Epithelial cell of proximal tubule (primary cell): ENCODE results near the gene C22orf42. TPM values are rescaled to one million over a fixed set of nuclear protein-coding genes. Genes with fewer than 3 reads are reported as not detected.
A peak's percentile ranks its signal among the peaks of the same experiment; 100 is the strongest.

Experiments
- DNase-seq: peaks from one replicate; pipeline ENCODE4 v3.0.0-alpha.2; 2011; ENCODE audit warnings: low read depth
- H3K4me3 ChIP-seq: 2 replicates; pipeline ENCODE4 v1.5.1; 2011; ENCODE audit warnings: low read depth, mild to moderate bottlenecking, low read length
- total RNA-seq: library from RNA; depleted of rRNA; stranded (reverse); fragments of >200 nt; gene quantifications from 2 replicates; pipeline ENCODE4 v1.2.3, GENCODE V29; 2015
- TF ChIP-seq, protein P1 (sequence below): conservative IDR thresholded peaks from 2 replicates; pipeline ENCODE4 v1.5.1; 2012; ENCODE audit warnings: low read depth, mild to moderate bottlenecking, low read length

C22orf42 gene
- total RNA-seq, 1 donor from 2014 or later, result not detected

DNA sequence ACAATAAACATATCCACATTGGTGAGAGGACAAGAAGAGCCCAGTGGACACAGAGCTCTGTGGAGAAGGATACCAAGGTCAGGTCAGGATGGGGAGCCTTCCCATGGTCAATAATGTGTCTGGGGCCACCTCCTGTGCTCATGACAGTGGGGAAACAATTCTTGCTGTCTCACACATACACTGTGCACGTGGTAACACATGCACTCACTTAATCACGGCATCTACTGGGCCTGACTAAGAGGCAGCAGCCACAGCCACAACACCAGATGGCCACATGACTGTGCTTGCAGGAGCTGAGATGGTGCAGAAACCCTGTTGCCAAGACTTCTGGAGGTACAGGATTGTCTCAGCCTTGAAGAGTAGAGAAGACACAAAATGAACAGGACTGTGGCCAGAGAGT is 28.6 kb downstream of the C22orf42 start:
- no peak overlapping the region for H3K4me3 ChIP-seq
- DNase-seq, result no peak
- TF ChIP-seq, protein P1, sequence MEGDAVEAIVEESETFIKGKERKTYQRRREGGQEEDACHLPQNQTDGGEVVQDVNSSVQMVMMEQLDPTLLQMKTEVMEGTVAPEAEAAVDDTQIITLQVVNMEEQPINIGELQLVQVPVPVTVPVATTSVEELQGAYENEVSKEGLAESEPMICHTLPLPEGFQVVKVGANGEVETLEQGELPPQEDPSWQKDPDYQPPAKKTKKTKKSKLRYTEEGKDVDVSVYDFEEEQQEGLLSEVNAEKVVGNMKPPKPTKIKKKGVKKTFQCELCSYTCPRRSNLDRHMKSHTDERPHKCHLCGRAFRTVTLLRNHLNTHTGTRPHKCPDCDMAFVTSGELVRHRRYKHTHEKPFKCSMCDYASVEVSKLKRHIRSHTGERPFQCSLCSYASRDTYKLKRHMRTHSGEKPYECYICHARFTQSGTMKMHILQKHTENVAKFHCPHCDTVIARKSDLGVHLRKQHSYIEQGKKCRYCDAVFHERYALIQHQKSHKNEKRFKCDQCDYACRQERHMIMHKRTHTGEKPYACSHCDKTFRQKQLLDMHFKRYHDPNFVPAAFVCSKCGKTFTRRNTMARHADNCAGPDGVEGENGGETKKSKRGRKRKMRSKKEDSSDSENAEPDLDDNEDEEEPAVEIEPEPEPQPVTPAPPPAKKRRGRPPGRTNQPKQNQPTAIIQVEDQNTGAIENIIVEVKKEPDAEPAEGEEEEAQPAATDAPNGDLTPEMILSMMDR, result no peak

DNA sequence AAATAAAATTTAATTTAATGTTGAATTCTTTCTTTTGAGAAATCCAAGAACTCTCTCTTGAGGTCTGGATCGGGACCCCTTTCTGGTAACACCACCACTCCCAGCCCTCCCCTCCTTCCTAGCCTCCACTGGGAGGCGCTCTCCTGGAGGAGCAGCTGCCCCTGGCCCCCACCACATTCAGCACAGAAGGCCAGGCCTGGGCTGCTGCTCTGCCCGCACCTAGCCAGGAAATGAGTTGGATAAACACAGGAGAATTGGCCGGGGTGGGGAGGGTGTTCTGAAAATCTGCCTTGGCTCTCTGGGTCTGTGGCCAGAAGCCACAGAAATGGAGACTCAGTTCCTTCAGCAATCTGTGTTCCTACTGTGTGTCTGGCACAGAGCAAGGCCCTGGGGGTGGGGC is 31.2 kb downstream of the C22orf42 start:
- no peak overlapping the region for H3K4me3 ChIP-seq
- DNase-seq, result no peak
- TF ChIP-seq, protein P1, result no peak

DNA sequence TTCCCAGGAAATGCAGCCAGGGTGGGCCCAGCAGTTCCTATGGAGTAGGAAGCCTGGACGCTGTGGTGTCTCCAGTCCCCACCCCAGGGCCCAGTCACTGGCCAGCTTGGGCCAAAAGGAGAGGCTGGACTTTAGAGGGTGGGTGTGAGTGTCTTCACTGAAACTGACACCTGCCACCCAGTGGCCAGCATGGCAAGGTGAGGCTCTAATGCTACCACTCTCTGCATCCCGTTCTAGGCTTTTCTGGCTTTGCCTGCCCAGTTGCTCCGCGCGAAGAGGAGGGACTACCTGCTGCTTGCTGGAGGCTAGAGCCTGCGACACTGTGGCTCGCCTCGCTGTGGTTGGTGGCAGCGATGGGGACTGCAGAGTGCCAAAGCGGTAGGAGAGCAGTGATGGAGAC is 35.4 kb downstream of the C22orf42 start:
- no peak for DNase-seq
- TF ChIP-seq, protein P1, result peak; percentile 21

DNA sequence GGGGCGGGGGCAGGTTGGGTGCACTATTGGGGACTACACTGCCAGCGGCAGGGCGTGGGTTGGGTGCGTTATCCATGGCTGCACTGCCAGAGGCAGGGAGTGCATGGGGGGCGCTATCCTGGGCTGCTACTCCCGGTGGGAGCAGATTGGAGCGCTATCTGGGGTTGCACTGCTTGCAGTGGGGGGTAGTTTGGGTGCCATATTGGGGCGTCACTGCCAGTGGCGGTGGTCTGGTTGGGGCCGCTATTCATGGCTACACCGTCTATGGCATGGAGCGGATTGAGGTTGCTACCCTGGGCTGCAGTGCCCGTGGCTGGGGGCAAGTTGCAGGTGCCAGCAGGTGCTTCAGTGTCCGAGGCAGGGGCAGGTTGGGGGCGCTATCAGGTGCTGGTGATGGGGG is 36.2 kb downstream of the C22orf42 start:
- TF ChIP-seq, protein P1, result no peak
- no peak for DNase-seq
- no peak overlapping the region for H3K4me3 ChIP-seq

More for the DNA sequence above, 35.4 kb downstream of the C22orf42 start:
- H3K4me3 ChIP-seq, result no peak overlapping the region

DNA sequence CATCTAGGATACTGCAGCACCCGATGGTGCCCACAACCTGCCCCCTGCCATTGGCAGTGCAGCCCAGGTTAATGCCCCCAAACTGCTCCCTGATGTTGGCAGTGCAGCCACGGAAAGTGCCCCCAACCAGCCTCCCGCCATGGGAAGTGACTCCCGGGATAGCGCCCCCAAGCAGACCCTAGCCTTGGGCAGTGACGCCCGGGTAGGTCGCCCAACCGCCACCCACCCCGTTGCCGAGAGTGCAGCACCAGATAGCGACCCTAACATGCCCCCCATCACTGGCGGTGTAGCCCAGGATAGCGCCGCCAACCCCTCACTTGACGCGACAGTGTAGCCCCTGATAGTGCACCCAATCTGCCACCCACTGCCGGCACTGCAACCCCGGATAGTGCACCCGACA is 38.5 kb downstream of the C22orf42 start:
- H3K4me3 ChIP-seq, result no peak overlapping the region
- no peak for DNase-seq
- TF ChIP-seq, protein P1, result no peak

DNA sequence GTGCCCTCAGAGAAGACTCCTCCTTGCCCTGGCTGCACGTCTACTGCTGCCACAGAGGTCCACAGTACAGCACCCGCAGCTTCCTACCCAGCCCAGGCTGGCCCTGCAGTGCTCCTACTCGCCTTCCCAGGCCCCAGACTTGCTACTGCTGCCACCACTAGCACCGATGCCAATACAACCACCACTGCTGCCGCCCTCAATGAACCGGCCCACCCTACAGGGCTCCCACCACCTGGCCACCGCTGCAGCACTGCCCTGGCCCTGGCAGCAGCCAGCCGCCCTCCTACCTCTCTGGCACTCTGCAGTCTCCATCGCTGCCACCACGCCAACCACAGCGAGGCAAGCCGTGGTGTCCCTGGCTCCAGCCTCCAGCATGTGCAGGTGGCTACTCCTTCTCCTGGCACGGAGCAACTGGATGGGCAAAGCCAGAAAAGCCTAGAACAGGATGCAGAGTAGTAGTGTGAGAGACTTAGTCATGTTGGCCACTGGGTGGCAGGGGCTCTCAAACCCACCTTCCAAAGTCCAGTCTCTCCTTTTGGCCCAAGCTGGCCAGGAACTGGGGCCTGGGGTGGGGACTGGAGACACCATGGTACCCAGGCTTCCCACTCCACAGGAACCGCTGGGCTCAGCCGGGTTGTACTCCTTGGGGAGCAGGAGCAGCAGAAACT is 39.4 kb downstream of the C22orf42 start:
- TF ChIP-seq, protein P1, result peak; percentile 9
- DNase-seq, result no peak
- H3K4me3 ChIP-seq, result no peak overlapping the region

DNA sequence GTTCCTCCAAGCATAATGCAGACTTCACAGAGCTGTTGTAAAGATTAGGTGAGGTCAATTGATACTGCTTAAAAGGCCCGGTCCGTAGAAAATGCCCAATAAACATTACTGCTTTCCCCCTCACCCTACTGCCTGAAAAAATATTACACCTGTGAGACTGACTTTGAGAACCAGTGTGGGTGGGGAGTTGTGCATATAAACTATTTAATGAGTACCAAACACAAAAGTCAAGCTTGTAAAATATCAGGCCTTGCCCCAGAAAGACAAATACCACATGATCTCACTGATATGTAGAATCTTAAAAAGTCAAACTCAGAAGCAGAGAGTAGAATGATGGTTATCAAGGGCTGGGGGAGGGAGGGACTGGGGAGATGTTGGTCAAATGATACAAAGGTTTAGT is 46.7 kb downstream of the C22orf42 start:
- H3K4me3 ChIP-seq, result no peak overlapping the region
- no peak for DNase-seq

More for the DNA sequence above, 46.7 kb downstream of the C22orf42 start:
- TF ChIP-seq, protein P1, result no peak
